WERI-Rb-1 (cell line): ENCODE results near the gene MROH7.

ENCODE experiments used
- DNase-seq: peaks from one replicate; pipeline ENCODE4 v3.0.0-alpha.2; 2020
- H3K27ac ChIP-seq: fragments of 250-450 bp; sonication (Bioruptor Pico); 2 replicates; pipeline ENCODE4 v1.5.1; 2020; ENCODE audit warnings: mild to moderate bottlenecking, moderate library complexity
- H3K27me3 ChIP-seq: fragments of 250-450 bp; sonication (Bioruptor Pico); 2 replicates; pipeline ENCODE4 v1.5.1; 2021; ENCODE audit warnings: mild to moderate bottlenecking, low read depth, moderate library complexity; ENCODE audit not compliant: insufficient read depth, severe bottlenecking
- H3K36me3 ChIP-seq: fragments of 250-450 bp; sonication (Bioruptor Pico); 2 replicates; pipeline ENCODE4 v1.5.1; 2020; ENCODE audit warnings: mild to moderate bottlenecking, moderate library complexity
- H3K4me3 ChIP-seq: 2 replicates; pipeline ENCODE4 v1.5.1; 2011; ENCODE audit warnings: low read depth, mild to moderate bottlenecking, control low read depth, low read length
- H3K9me3 ChIP-seq: fragments of 250-450 bp; sonication (Bioruptor Pico); 2 replicates; pipeline ENCODE4 v1.5.1; 2021; ENCODE audit warnings: mild to moderate bottlenecking, moderate library complexity; ENCODE audit not compliant: severe bottlenecking
- CTCF ChIP-seq: IDR thresholded peaks from 2 replicates; pipeline ENCODE4 v1.5.1; 2011; ENCODE audit warnings: low read depth, mild to moderate bottlenecking, control low read depth, inconsistent platforms, low read length

The MROH7 gene

GRCh38 chr1:54678776-54679643, 37.4 kb downstream of the MROH7 start:
- no peak for DNase-seq
- Histone ChIP-seq H3K36me3 (no peaks in the 10 kb centered on the region), H3K9me3 (no peaks in the 10 kb centered on the region), H3K4me3 (no peak overlapping the region), H3K27ac (no peak overlapping the region), H3K27me3 (no peaks in the 10 kb centered on the region)
- no peak for TF ChIP-seq CTCF

GRCh38 chr1:54679706-54680105, 38.1 kb downstream of the MROH7 start:
- H3K27me3 ChIP-seq: no peaks in the 10 kb centered on the region
- H3K36me3 ChIP-seq: no peaks in the 10 kb centered on the region
- no peaks in the 10 kb centered on the region for H3K9me3 ChIP-seq
- H3K27ac ChIP-seq: no peak overlapping the region
- DNase-seq: no peak
- TF ChIP-seq CTCF: no peak
- no peak overlapping the region for H3K4me3 ChIP-seq

- no peak overlapping the region for H3K27ac ChIP-seq
- H3K4me3 ChIP-seq: no peak overlapping the region
- H3K36me3 ChIP-seq: no peaks in the 10 kb centered on the region
- H3K9me3 ChIP-seq: no peaks in the 10 kb centered on the region
- no peak for TF ChIP-seq CTCF
- DNase-seq: no peak
- H3K27me3 ChIP-seq: no peaks in the 10 kb centered on the region
Observed at GRCh38 chr1:54680387-54680786, 38.8 kb downstream of the MROH7 start.

GRCh38 chr1:54681358-54681757, 39.8 kb downstream of the MROH7 start:
- DNase-seq: no peak

GRCh38 chr1:54683453-54683852, 41.9 kb downstream of the MROH7 start:
- no peaks in the 10 kb centered on the region for H3K36me3 ChIP-seq
- no peak for DNase-seq
- H3K9me3 ChIP-seq: no peaks in the 10 kb centered on the region
- H3K27ac ChIP-seq: no peak overlapping the region
- no peak overlapping the region for H3K4me3 ChIP-seq
- no peaks in the 10 kb centered on the region for H3K27me3 ChIP-seq
- no peak for TF ChIP-seq CTCF

More at GRCh38 chr1:54681358-54681757, 39.8 kb downstream of the MROH7 start:
- Histone ChIP-seq H3K36me3 (no peaks in the 10 kb centered on the region), H3K9me3 (no peaks in the 10 kb centered on the region), H3K27me3 (no peaks in the 10 kb centered on the region), H3K4me3 (no peak overlapping the region), H3K27ac (no peak overlapping the region)
- TF ChIP-seq CTCF: no peak
